GM18873 (cell line): ENCODE measurements around the gene SCN4A.
"Not testable (repeated sequence)": the region's sequence is repeated elsewhere in the genome, so short reads cannot be mapped to it uniquely, and the experiment has no call there.

Experiments
- ATAC-seq: cut with Tn5 transposase; IDR thresholded peaks from one replicate; pipeline ENCODE4 v1.9.1; 2021; ENCODE audit warnings: mild to moderate bottlenecking, moderate library complexity, moderate number of reproducible peaks; ENCODE audit not compliant: unreplicated experiment, low FRiP score

The SCN4A gene

GRCh38 chr17:63972796-63973195, at the start of gene SCN4A:
Gene SCN4A, minus strand, starts transcription at chr17:63972918. Its CDS starts 77 bp downstream, at chr17:63972841.
- no peak for ATAC-seq

- ATAC-seq: peak; percentile 54
These were observed 47.5 kb upstream of the SCN4A start, which contains the start of gene ICAM2 for GRCh38 chr17:64020056-64020766. Gene ICAM2, minus strand, starts transcription at chr17:64020633. Its CDS starts 13,942 bp downstream, at chr17:64006691.

GRCh38 chr17:64019551-64019961, 46.8 kb upstream of the SCN4A start:
- not testable (repeated sequence) for ATAC-seq

GRCh38 chr17:64017381-64017980, 44.8 kb upstream of the SCN4A start:
- ATAC-seq: no peak

GRCh38 chr17:64016974-64017373, 44.3 kb upstream of the SCN4A start:
- ATAC-seq: no peak

GRCh38 chr17:64016231-64016784, 43.6 kb upstream of the SCN4A start:
- ATAC-seq: no peak

GRCh38 chr17:64015447-64015846, 42.7 kb upstream of the SCN4A start:
- no peak for ATAC-seq

- no peak for ATAC-seq
These were observed 37.1 kb upstream of the SCN4A start for GRCh38 chr17:64009571-64010402.

GRCh38 chr17:64008830-64009229, 36.1 kb upstream of the SCN4A start:
- ATAC-seq: no peak

- no peak for ATAC-seq
These were observed 35.6 kb upstream of the SCN4A start for GRCh38 chr17:64008346-64008745.

GRCh38 chr17:64007838-64008282, 35.1 kb upstream of the SCN4A start:
- ATAC-seq: no peak

GRCh38 chr17:64007089-64007837, 34.5 kb upstream of the SCN4A start:
- not testable (repeated sequence) for ATAC-seq

- no peak for ATAC-seq
These were observed 33.8 kb upstream of the SCN4A start for GRCh38 chr17:64006361-64007088.

GRCh38 chr17:64005734-64006167, 33.0 kb upstream of the SCN4A start:
- ATAC-seq: no peak

GRCh38 chr17:64004903-64005733, 32.4 kb upstream of the SCN4A start:
- no peak for ATAC-seq

GRCh38 chr17:64004218-64004770, 31.6 kb upstream of the SCN4A start:
- ATAC-seq: no peak

- no peak for ATAC-seq
These were observed 30.9 kb upstream of the SCN4A start for GRCh38 chr17:64003526-64004121.
